NCI-H748 (cell line): Measurements from ENCODE around the gene VWA8.
"Not testable (repeated sequence)": the region's sequence is repeated elsewhere in the genome, so short reads cannot be mapped to it uniquely, and the experiment has no call there.

Experiments used
- DNase-seq: peaks from one replicate; lab custom pipeline; 2025; ENCODE audit not compliant: unreplicated experiment; lab: John Stamatoyannopoulos, UW

Gene VWA8

DNA sequence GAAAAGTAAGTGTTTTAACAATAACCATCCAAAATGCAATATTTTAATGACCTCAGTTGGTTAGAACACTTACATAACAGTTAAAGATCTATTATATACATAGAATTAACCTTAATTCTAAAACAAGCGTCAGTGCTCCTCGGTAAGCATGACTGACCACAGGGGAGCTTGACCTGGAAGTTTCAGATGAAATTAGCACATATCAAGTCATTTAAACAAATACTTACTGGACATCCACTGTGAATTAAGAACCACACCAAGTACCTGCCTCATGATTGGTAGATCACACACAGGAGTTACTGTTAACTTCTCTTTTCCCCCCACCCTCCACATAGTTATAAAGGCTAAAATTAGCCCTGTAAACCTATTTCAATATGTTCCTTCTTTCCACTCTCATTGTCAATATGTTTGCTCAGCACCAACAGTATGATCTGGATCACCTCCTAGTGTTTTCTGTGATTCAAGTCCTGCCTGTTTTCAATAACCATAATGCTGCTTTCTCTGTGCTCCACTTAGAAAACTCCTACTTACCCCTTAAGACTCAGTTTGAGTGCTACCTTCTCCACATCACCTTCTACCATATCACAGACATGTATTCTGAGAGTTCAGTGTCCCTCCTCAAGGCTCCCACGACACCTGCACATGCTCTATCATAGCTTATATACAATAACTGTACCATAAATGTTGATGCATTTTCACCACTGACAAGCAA is 209.0 kb downstream of the VWA8 start:
- DNase-seq, result no peak

DNA sequence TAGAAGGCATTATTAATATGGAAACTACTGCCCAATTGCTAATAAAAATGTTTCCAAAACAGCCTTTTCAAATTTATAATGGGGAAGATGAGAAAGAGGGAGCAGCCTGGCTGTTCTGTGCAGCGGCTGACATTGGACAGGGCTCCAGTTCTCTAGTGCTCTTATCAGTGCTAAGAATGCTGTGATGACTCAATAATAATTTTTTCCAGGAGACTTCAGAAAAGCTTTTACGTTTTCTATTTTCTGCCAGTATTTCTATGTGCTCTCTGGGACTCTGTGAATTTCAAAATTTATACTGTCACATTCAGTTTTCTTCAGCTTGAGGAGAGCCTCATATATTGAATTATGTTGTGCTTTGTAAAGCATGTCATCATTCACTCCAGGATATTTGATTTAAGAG is 209.6 kb downstream of the VWA8 start:
- no peak for DNase-seq

DNA sequence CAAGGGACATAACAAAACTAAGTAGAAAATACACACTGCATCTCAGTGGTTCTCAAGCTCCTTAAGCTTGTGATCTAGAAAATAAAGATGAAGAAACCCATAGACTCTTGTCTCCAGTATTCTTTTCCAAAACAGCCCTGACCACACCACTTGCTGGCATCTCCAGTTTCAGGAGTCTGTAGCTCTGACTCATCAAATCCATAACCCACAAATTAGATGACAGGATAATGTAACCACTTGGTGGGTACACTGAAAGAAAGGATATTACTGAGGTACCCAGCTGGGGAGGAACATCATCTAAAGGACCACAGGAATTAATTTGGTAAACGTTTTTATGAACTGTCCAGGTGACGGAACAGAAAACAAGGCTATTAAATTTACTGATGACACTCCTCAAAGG is 214.7 kb downstream of the VWA8 start:
- DNase-seq, result no peak

DNA sequence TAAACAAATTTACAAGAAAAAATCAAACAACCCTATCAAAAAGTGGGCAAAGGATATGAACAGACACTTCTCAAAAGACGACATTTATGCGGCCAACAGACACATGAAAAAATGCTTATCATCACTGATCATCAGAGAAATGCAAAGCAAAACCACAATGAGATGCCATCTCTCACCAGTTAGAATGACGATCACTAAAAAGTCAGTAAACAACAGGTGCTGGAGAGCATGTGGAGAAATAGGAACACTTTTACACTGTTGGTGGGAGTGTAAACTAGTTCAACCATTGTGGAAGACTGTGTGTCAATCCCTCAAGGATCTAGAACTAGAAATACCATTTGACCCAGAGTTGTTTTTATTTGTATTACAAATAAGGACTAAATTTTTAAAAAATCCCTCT is 215.4 kb downstream of the VWA8 start:
- not testable (repeated sequence) for DNase-seq

DNA sequence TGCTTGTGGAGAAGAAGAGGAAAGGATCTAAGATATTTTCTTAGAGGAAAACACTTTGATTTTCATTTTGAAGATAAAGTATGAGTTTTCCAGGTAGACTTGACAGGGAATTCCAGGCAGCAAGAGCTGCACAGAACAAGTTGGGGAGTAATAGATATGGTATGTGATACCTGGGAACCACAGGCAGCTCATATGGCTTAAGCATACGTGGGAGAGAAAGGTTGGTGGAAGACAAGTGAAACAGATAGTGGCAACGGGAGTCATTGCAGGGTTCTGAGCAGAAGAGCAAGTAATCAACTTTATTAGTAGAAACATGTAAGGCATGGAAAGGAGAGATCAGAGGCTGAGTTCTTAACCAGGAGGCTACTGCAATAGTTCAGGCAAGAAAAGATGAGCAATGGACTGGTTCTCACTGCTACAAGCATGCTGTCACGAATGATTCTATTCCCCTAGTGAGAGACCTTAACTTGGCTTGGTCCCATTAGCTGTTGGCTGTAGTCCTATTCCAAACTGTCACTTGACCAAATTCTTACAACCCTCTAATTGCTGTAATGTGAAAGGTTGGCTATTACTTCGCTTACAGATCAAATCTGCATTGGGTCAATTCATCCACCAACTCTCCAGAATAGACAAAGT is 217.9 kb downstream of the VWA8 start:
- no peak for DNase-seq

DNA sequence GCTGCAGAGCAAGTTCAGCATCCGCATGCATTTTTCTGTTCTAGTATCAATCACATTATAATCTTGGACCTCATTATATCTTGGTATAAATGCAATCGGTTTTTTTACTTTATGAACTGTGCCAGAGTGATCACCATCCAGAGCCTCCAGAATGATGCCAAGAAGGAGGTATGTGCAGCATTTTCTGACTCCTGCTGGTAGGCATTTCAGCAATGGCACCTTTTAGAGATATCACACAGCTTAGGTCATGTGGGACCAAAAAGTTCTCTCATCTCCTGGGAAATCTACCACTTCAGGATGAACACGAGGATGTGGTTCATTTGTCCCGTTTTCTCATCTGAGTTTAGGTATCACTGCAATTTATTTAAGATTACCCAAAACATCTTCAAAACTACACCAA is 220.4 kb downstream of the VWA8 start:
- DNase-seq, result no peak

DNA sequence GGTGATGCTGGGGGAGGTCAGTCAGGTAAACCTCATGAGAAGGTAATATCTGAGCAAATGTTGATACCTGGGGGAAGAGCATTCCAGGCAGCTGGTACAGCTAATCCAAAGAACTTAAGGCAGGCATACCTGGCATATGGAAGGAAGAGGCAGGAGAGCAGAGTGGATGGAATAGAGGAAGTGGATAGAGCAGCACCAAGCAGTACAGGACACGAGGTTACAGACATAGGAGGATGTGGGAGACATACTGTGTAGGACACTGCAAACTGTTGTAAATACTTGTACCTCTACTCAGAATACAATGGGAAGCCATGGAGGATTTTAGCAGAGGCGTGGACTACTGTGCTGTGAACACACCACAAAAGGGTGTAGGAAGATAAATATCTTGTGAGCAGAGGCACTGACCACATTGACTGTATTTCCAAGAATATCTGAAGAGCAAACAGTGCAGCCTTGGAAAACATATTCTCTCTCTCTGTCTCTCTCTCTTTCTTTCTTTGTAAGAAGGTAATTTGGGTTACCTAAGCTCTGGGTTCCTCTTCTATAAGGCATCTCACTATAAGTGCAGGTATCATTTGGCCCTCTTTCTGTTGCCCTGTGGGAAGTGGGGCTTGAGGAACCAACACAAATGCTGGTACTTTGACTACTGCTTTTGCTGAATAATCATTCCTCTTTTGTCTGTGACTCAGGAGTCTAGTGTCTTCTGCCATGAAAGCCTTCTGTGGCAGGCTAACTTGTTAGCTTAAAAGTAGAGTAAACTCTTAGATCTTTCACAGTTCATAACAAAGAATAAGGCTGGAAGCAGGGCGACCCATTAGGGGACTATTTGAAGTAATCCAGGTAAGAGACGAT is 238.0 kb downstream of the VWA8 start:
- DNase-seq, result no peak

DNA sequence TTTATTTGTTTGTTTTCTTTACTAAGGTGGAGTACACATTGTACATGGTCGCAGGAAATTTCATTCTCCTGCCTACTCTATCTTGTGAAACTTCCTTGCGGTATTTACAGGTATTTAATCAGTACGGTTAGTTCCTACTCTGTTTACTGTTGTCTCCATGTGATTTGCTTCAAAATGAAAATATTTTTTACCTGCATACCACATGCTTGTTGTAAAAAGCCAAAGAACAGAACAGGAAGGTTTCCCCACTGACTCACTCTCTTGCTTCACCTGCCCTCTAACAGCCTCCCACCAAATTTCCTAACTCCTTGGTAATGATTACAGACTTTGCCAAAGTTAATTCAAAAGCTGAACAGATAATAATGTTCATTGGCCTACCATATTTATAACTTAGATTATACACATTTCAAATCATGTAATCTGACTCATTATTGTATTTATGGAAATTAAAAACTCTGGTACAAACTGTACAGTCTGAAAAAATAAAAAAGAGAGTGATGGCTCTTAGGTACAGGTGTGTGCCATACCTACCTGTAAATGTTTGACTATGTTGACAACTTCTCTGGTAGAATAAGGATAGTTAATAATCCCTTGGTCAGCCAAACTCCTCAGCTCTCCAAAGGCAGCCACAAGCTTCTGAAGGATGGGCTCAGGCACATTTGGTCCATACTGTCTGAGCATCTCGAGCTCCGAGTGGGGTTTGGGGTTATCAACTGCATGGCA is 239.9 kb downstream of the VWA8 start:
- DNase-seq, result no peak

DNA sequence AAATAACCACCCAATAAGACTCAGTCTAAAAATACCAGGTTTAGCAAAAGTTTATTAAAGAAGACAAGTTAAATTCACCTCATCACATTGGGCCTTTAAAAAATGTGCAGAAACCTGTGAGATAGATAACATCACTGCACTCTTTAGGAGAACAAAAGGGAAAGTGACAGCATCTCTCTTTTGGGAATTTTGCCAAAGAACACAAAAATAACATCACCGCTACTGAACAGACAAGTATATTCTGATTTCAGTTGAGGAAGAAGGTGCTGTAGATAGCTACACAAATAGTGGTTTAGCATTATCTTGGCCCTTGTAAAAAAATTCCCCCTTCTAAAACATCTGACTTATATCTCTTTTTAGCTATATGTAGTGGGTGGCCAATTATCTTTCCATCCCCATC is 244.7 kb downstream of the VWA8 start:
- DNase-seq, result no peak

DNA sequence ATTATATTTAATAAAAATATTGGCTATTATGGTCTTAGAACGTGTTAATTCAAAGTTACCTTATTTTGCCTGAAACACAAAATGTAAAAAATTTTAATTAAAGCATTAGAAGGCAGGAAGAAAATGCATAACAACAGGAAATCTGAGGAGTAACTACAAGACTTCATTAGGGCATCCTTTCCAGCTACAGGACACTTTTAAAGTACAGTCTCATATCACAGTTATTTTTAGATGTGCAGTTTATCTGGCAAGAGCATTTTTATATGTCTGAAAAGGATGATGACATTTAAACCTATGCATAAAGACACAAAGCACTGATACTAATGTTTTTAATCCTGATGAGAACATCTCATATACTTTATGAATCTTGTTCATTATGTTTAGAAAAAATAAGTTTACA is 247.5 kb downstream of the VWA8 start:
- no peak for DNase-seq

DNA sequence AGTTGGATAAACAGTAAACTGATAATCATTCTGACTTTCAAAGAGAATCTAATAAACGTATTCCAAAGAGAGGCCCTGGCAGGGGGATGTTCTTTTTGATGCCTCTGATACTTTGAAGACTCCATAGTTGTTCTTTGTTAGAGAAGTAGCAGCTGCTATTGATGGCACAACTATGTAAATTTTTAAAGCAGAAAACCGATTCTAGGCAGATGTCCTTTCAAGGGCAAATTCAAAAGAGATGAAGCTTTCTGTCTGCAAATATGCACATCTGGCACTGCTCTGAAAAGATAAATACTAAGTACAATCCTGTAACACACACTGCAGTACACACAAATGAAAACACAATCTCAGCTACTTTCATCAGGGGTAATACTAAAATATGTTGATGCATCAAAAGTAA is 250.1 kb downstream of the VWA8 start:
- no peak for DNase-seq

DNA sequence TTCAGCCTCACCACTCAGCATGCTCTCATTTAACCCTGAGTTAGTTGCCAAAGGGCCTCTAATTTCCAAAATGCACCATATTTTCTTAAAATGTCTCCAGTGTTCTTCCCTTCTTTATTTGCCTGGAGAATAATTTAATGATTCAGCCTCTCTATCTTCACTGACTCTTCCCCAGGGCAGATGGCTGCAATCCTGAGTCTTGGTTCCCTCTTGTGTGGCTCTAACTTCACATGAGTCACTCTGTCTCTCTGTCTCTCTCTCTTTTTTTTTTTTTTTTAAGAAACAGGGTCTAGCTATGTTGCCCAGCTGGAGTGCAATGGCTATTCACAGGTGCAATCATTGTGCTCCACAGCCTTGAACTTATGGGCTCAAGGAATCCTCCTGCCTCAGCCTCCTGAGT is 251.4 kb downstream of the VWA8 start:
- DNase-seq, result no peak

DNA sequence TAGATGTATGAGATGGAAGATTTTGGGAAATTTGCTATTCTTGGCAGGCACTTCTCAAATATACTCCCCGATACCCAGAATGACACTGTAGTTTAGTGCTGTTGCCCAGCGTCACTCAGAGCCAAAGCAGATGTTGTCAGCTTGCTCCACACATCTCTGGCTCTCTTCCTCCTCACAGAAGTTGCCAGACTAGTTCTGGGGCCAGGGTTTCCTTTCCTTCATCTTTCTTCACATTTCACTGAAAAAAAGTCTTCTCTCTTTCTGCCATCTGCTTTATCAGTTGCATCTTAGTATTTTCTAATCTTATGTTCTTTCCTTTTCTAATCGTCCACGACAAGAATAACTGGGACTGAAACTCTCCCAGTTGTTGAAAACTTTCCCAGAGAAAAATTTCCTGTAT is 252.2 kb downstream of the VWA8 start:
- DNase-seq, result no peak

DNA sequence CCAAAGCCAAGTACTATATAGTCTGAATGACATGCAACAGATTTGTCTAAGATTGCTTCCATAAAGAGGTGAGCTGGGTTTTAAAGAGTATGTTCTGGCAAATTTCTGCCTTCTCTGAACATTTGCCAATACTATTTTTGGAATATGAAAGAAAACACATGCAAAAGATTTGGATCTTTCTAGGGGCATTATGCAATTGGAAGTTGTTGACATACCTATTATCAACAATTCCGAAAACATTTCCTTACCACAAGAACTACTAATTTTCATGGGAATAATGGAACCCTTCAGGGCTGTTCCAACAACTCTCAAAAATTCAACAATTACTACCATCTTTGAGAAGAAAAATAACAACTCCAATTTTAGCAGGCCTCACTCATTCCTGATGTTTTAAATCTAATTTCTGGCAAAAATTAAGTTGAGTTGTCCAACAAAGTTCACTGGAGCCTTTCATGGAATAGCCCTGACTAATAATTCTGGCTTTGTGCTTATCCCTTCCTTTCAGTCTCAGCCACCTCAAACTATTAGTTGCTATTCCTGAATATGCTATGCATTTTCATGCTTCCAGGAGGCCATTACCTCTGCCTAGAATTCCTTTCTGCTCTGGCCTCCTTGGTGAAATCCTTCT is 253.6 kb downstream of the VWA8 start:
- DNase-seq, result no peak

DNA sequence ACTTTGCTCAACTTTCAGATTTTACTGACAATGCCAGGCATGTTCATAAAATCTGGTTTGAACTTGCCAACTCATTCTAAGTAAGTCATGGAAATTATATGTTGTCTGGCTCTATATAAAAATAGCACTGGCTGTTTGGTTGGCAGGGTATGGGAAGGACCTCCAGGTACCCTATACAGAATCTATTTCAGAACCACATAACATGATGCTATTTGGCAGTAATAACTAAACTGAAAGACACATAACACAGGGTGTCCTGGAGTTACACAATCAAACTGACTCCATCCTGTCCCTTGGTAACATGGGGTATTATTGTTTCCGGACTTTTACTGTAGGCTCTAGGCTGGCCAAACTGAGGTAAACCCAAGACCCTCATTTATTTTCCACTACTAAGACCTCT is 254.8 kb downstream of the VWA8 start:
- no peak for DNase-seq

DNA sequence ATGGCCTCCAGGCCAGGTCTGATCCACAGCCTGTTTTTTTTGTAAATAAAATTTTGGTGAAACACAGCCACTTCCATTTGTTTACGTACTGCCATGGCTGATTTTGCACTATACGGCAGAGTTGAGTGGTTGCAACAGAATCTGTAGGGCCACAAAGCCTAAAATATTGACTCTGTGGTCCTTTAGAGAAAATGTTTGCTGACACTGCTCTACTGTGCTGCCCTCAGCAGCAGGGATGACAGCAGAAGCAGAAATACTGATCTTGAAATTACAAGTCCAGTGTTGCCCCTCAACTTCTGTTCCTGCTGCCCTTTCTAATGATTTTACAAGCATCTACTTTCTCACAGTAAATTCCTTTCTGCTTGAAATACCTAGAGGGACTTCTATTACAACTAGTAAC is 258.4 kb downstream of the VWA8 start:
- no peak for DNase-seq

DNA sequence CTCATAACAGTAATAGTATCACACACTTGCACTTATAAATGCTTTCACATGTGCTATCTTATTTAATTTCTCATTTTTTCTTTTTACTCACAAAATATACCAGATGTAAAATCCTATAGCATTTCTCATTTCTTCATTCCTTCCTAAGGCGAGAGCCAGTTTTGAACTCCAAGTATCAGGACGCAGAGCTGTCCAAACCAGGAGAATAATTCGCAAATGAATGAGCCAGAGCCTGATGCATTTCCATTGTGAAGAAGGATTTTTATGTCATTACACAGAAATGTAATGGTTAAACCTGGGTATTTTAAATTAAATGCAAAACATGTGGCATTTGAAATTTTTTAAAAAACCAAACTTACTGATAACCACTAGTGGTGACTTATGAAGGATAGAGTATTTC is 259.2 kb downstream of the VWA8 start:
- DNase-seq, result no peak

DNA sequence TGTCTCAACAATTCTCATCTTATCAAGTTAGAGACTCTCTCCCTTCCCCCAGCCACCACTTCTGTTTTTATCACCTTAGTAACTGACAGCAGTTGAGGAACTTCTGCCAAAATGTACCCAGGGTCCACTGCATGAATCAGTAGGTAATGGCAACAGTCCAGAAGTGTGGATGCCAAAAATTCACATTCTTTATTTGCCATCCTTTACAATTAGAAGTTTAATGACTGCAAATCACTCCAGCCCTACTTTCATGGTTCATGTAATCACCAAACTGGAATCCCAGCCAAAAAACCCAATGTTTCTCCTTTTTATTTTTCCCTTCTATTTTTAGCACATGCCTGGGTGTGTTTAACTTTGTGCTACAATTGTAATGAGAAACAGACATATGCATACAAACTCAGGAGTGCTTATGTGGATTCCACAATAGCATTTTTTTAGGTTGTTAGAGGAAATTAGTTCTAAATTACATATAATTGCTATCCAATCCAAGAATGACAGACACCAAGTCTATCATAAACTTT is 260.1 kb downstream of the VWA8 start:
- DNase-seq, result peak; percentile 66

DNA sequence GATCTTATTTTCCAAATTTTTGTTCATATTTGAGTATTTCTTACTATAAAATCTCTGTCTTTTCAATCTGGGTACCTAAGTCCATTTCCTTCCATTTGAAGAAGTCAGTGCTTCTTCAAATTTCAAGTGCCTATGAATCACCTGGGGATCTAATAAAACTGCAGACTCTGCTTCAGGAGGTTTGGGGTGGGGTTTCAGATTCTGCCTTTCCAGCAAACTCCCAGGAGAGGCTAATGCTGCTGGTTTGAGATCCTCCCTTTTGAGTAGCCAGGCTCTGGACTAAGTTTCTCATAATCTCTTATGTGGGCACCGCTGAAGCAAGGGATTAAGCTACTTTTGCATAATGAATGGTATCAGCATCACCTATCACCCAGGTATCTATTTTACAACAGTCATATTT is 261.1 kb downstream of the VWA8 start:
- no peak for DNase-seq

DNA sequence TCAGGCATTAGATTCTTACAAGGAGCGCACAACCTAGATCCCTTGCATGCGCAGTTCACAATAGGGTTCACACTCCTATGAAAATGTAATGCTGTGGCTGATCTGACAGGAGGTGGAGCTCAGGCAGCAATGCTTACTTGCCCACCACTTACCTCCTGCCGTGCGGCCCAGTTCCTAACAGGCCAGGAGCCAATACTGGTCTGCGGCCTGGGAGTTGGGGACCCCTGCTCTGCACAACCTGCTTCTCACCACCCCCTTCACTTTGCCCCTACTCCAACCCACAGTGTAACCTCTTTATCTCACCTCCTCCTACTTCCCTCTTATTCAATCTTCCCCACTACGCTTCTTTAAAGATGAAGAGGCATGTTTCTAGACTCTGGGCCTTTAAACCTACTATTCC is 263.3 kb downstream of the VWA8 start:
- DNase-seq, result no peak
